Measurements from ENCODE around the gene SLC6A13. TPM values are rescaled to one million over a fixed set of nuclear protein-coding genes. Genes with fewer than 3 reads are reported as not detected.

SLC6A13 gene
- polyA plus RNA-seq, 1 experiment = not detected

DNA sequence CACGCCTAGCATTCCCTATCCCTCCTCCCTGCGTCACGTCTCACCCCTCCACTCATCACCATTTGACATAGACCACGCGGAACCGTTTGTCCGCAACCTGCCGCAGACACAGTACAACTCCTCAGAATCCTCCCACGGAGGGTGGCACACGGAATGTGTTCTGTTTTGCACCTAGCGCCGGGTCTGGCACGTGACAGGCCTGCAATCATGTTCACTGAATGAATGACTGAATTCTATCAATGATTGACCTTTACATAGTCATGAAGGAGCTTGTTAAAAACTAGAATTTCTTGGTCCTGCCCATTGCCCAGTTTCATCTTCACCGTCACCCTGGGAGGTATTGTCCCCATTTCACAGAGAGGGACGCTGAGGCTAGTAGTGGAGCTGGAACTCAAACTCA is 53.4 kb downstream of the SLC6A13 start:
- POLR2A ChIA-PET = no interaction called here
- no peak overlapping the region for H3K4me3 ChIP-seq (ENCODE audit: low read depth, low read length)
- DNase-seq (ENCODE audit: low read depth) = no peak
- no peaks in the 10 kb centered on the region for H3K36me3 ChIP-seq (ENCODE audit: control insufficient read depth, insufficient read depth, low read length)
- peaks cover 26% of the 10 kb centered on the region for H3K27me3 ChIP-seq (ENCODE audit: control insufficient read depth, insufficient read depth, low read length)
- TF ChIP-seq CTCF (IDR thresholded peaks at IDR 0.05; ENCODE audit: insufficient read depth, low read depth, low read length) = no peak
- CTCF ChIA-PET = no interaction called here

GRCh38 chr12:208813-209212 is 53.8 kb downstream of the SLC6A13 start:
- Histone ChIP-seq H3K36me3 (ENCODE audit: control insufficient read depth, insufficient read depth, low read length) (no peaks in the 10 kb centered on the region), H3K4me3 (ENCODE audit: low read depth, low read length) (no peak overlapping the region), H3K27me3 (ENCODE audit: control insufficient read depth, insufficient read depth, low read length) (peaks cover 29% of the 10 kb centered on the region)
- no peak for DNase-seq (ENCODE audit: low read depth)
- ChIA-PET CTCF (no interaction called here), POLR2A (no interaction called here)
- no peak for TF ChIP-seq CTCF (IDR thresholded peaks at IDR 0.05; ENCODE audit: insufficient read depth, low read depth, low read length)

GRCh38 chr12:207804-208203 is 54.8 kb downstream of the SLC6A13 start:
- no peak overlapping the region for H3K4me3 ChIP-seq (ENCODE audit: low read depth, low read length)
- POLR2A ChIA-PET = no interaction called here
- no peaks in the 10 kb centered on the region for H3K36me3 ChIP-seq (ENCODE audit: control insufficient read depth, insufficient read depth, low read length)
- no peak for DNase-seq (ENCODE audit: low read depth)
- CTCF ChIA-PET = no interaction called here
- TF ChIP-seq CTCF (IDR thresholded peaks at IDR 0.05; ENCODE audit: insufficient read depth, low read depth, low read length) = no peak
- H3K27me3 ChIP-seq (ENCODE audit: control insufficient read depth, insufficient read depth, low read length) = peaks cover 23% of the 10 kb centered on the region

DNA sequence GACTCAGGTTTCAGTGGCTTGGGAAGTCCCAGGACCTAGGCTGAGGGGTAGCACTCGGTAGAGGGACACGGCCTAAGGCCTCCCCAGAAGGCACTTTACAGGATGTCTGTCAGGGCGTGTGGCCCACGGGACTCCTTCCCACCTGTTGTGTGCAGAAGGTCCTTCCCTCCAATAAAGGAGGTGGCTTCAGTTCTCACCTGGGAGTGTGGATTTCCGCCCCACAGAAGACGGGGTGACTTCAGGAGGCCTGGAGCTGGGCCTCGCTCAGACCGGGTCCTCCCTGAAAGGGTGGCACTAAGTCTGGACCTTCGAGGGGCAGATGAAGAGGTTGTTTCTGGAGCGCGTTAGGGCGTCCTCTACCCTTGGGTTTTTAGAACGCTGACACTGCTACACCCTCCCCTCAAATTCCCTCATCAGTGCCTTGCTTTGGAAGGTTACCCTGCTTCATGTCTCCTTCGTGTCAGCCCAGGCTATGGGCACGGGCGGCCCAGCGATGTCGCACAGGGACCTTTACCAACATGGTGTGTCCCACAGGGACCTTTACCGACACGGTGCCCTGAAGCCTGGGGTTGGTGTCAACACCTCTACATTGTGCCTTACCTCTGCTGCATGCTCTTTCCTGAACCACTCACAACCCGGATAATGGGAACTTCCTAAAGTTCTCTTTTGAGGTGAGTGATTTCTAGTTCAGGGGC is 55.7 kb downstream of the SLC6A13 start:
- ChIA-PET CTCF (no interaction called here), POLR2A (no interaction called here)
- no peak overlapping the region for H3K4me3 ChIP-seq (ENCODE audit: low read depth, low read length)
- H3K36me3 ChIP-seq (ENCODE audit: control insufficient read depth, insufficient read depth, low read length) = no peaks in the 10 kb centered on the region
- TF ChIP-seq CTCF (IDR thresholded peaks at IDR 0.05; ENCODE audit: insufficient read depth, low read depth, low read length) = no peak
- peaks cover 27% of the 10 kb centered on the region for H3K27me3 ChIP-seq (ENCODE audit: control insufficient read depth, insufficient read depth, low read length)
- DNase-seq (ENCODE audit: low read depth) = no peak

DNA sequence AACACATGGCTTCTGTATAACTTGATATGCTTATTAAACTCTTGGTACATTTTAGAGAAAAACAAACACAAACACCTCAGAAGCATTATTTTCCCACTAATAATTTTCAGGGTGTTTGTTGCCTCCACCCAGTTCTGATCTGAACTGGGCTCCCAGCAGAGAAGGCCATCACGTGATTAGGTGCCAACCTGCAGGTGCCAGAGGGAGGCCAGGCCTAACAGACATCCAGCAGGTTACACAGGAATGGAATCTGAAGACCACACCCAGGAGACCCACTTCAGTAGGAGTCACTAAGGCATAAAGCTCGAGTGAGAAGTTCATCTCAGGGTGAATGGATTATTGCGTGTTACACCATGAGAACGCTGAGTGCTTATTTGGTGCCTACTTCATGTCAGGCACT is 57.6 kb downstream of the SLC6A13 start:
- Histone ChIP-seq H3K4me3 (ENCODE audit: low read depth, low read length) (no peak overlapping the region), H3K27me3 (ENCODE audit: control insufficient read depth, insufficient read depth, low read length) (peaks cover 32% of the 10 kb centered on the region), H3K36me3 (ENCODE audit: control insufficient read depth, insufficient read depth, low read length) (no peaks in the 10 kb centered on the region)
- CTCF ChIA-PET = no interaction called here
- TF ChIP-seq CTCF (IDR thresholded peaks at IDR 0.05; ENCODE audit: insufficient read depth, low read depth, low read length) = no peak
- POLR2A ChIA-PET = no interaction called here
- no peak for DNase-seq (ENCODE audit: low read depth)

All from BJ (cell line).